B cell (primary cell): ENCODE measurements around the gene PBX1.

Experiments used
- EZH2 ChIP-seq: IDR thresholded peaks from 2 replicates; pipeline ENCODE4 v1.6.1; 2012; ENCODE audit warnings: borderline replicate concordance, low read depth, mild to moderate bottlenecking, moderate library complexity, low read length; ENCODE audit not compliant: insufficient read depth, poor library complexity, severe bottlenecking
- TF ChIP-seq, protein P1 (sequence below): fragments of 200-600 bp; IDR thresholded peaks from one replicate; pipeline ENCODE4 v1.8.0; 2022; ENCODE audit warnings: antibody characterized with exemption, mild to moderate bottlenecking

DNA sequence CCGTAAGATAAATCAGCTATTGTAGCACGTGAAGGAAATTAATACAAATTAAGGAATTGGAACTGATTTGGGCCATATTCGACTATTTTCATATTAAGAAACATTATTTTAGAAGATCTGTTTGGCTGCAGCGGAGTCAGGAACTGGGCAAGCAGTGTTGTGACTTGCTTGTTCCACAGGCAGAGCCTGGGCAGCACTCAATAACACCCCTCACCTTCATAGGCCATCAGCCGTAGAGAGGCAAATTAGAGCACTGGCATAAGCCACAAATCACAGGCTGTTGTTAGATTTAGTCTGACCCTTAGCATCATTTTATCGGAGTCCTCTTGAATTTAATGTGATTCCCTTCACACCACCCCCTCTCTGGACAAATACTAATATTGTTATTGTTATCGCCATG lies 72.8 kb downstream of the PBX1 start:
- no peak for TF ChIP-seq EZH2
- TF ChIP-seq, protein P1, sequence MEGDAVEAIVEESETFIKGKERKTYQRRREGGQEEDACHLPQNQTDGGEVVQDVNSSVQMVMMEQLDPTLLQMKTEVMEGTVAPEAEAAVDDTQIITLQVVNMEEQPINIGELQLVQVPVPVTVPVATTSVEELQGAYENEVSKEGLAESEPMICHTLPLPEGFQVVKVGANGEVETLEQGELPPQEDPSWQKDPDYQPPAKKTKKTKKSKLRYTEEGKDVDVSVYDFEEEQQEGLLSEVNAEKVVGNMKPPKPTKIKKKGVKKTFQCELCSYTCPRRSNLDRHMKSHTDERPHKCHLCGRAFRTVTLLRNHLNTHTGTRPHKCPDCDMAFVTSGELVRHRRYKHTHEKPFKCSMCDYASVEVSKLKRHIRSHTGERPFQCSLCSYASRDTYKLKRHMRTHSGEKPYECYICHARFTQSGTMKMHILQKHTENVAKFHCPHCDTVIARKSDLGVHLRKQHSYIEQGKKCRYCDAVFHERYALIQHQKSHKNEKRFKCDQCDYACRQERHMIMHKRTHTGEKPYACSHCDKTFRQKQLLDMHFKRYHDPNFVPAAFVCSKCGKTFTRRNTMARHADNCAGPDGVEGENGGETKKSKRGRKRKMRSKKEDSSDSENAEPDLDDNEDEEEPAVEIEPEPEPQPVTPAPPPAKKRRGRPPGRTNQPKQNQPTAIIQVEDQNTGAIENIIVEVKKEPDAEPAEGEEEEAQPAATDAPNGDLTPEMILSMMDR = no peak
